Fibroblast of skin of left quadriceps (primary cell): ENCODE results near the gene NRG3.

Source experiments
- DNase-seq, 2 experiments: peaks; one replicate each; pipeline ENCODE4 v3.0.0-alpha.2; 2013; ENCODE audit warnings: low read depth in 2 of 2

Gene NRG3

GRCh38 chr10:82472406-82473335, 597.7 kb downstream of the NRG3 start:
- DNase-seq = no peak

- DNase-seq = no peak
Observed at GRCh38 chr10:82477776-82478175, 602.8 kb downstream of the NRG3 start.

- DNase-seq = no peak
Observed at GRCh38 chr10:82492647-82493046, 617.7 kb downstream of the NRG3 start.

GRCh38 chr10:82496114-82496513, 621.1 kb downstream of the NRG3 start:
- no peak for DNase-seq

GRCh38 chr10:82497439-82497838, 622.4 kb downstream of the NRG3 start:
- peak; percentile 57 to 58 for DNase-seq

- no peak for DNase-seq
Observed at GRCh38 chr10:82498976-82499375, 624.0 kb downstream of the NRG3 start.

GRCh38 chr10:82505009-82505408, 630.0 kb downstream of the NRG3 start:
- DNase-seq = no peak

GRCh38 chr10:82506680-82507376, 631.8 kb downstream of the NRG3 start:
- no peak for DNase-seq

- DNase-seq = peak; percentile 1 to 3
Observed at GRCh38 chr10:82515256-82515655, 640.3 kb downstream of the NRG3 start.

- DNase-seq = no peak
Observed at GRCh38 chr10:82529062-82529461, 654.1 kb downstream of the NRG3 start.

GRCh38 chr10:82535457-82535856, 660.5 kb downstream of the NRG3 start:
- DNase-seq = no peak

- DNase-seq = no peak
Observed at GRCh38 chr10:82536668-82537067, 661.7 kb downstream of the NRG3 start.

- no peak for DNase-seq
Observed at GRCh38 chr10:82538272-82538671, 663.3 kb downstream of the NRG3 start.

GRCh38 chr10:82543631-82544030, 668.6 kb downstream of the NRG3 start:
- no peak for DNase-seq

GRCh38 chr10:82544377-82544776, 669.4 kb downstream of the NRG3 start:
- no peak for DNase-seq

GRCh38 chr10:82551506-82551905, 676.5 kb downstream of the NRG3 start:
- DNase-seq = no peak

- DNase-seq = no peak
Observed at GRCh38 chr10:82552267-82552666, 677.3 kb downstream of the NRG3 start.

- no peak for DNase-seq
Observed at GRCh38 chr10:82554381-82554780, 679.4 kb downstream of the NRG3 start.

- peak; percentile 25 to 29 for DNase-seq
Observed at GRCh38 chr10:82558014-82558607, 683.1 kb downstream of the NRG3 start.

GRCh38 chr10:82564353-82565196, 689.6 kb downstream of the NRG3 start:
- peak in 1 of 2 experiments; percentile 5 for DNase-seq

GRCh38 chr10:82565197-82565575, 690.2 kb downstream of the NRG3 start:
- no peak for DNase-seq

- DNase-seq = no peak
Observed at GRCh38 chr10:82572744-82573143, 697.8 kb downstream of the NRG3 start.
